ENCODE results near the gene KLC3. TPM values are rescaled to one million over a fixed set of nuclear protein-coding genes. Genes with fewer than 3 reads are reported as not detected.

KLC3 gene
- polyA plus RNA-seq (2012; rRNA removed), result 0.75 and 1.2 TPM in 2 replicates
- polyA plus RNA-seq (2012; cell fraction: cytosol; rRNA removed), result 0.28 and 0.79 TPM in 2 replicates
- polyA plus RNA-seq (2012; cell fraction: nucleus; rRNA removed), result 0.93 and 1.3 TPM in 2 replicates

DNA sequence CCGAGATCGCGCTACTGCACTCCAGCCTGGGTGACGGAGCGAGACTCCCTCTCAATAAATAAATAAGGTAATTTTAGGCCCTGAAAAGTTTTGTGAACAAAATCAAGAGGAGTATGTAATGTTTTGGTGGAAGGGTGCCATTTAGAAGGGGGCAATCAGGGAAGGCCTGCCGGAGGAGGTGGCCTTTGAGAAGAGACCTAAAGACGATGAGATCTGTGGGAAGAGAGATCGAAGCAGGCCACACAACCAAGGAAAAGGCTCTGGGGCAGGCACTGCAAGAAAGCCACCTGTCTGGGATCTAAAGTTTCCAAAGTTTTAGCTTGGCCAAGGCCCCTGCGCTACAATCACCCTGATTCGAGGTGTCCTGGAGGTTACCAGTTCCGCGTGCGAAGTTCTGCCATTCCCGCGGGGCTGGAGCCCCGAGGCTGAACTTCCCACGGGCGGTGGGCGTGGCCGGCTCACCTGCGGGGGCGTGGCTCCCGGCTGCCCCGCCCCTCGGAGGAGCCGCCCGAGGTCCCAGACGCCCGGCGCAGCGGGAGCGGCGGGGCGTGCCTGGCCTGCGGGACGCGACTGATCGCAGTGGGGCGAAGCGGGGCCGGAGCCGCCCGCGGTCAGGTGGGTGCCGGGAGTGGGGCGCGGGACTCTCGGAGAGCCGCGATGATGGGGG, at the start of gene KLC3:
Gene KLC3 (plus strand): TSS at position 519 of the 667 bp plus-strand sequence. CDS start 4,792 bp downstream, outside the sequence.
- TF ChIP-seq, protein P1, sequence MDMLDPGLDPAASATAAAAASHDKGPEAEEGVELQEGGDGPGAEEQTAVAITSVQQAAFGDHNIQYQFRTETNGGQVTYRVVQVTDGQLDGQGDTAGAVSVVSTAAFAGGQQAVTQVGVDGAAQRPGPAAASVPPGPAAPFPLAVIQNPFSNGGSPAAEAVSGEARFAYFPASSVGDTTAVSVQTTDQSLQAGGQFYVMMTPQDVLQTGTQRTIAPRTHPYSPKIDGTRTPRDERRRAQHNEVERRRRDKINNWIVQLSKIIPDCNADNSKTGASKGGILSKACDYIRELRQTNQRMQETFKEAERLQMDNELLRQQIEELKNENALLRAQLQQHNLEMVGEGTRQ (IDR thresholded peaks at IDR 0.05; ENCODE audit: borderline replicate concordance, low read depth, low read length), result no peak
- no peak for TF ChIP-seq GATA2 (CRISPR knock-in tag; IDR thresholded peaks at IDR 0.05)
- TF ChIP-seq TCF12 (IDR thresholded peaks at IDR 0.05), result no peak
- no peak for TF ChIP-seq RCOR1 (IDR thresholded peaks at IDR 0.05; ENCODE audit: low read length)
- TF ChIP-seq PBX3 (IDR thresholded peaks at IDR 0.05), result no peak
- no peak for TF ChIP-seq IRF3 (IDR thresholded peaks at IDR 0.05; ENCODE audit: low read depth, low read length)
- no peak for TF ChIP-seq EZH2phosphoT487 (IDR thresholded peaks at IDR 0.05; ENCODE audit: borderline replicate concordance, low read depth)
- TF ChIP-seq, protein P2, sequence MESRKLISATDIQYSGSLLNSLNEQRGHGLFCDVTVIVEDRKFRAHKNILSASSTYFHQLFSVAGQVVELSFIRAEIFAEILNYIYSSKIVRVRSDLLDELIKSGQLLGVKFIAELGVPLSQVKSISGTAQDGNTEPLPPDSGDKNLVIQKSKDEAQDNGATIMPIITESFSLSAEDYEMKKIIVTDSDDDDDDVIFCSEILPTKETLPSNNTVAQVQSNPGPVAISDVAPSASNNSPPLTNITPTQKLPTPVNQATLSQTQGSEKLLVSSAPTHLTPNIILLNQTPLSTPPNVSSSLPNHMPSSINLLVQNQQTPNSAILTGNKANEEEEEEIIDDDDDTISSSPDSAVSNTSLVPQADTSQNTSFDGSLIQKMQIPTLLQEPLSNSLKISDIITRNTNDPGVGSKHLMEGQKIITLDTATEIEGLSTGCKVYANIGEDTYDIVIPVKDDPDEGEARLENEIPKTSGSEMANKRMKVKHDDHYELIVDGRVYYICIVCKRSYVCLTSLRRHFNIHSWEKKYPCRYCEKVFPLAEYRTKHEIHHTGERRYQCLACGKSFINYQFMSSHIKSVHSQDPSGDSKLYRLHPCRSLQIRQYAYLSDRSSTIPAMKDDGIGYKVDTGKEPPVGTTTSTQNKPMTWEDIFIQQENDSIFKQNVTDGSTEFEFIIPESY (IDR thresholded peaks at IDR 0.05; ENCODE audit: borderline replicate concordance, low read depth), result no peak
- TF ChIP-seq EP300 (IDR thresholded peaks at IDR 0.05; ENCODE audit: borderline replicate concordance in 1 of 2, low read depth in 1 of 2, low read length in 1 of 2), result no peak
- TF ChIP-seq JUND (IDR thresholded peaks at IDR 0.05), result no peak
- no peak for TF ChIP-seq YY1 (IDR thresholded peaks at IDR 0.05; ENCODE audit: low read depth)
- Histone ChIP-seq H3K4me3 (ENCODE audit: low read depth in 2 of 2, low read length in 1 of 2) (peak within 1 kb of the TSS; percentile 40 to 49; a peak in 3 of 4 replicates), H2AFZ (ENCODE audit: low read depth) (no peak within 1 kb of the TSS), H3K4me2 (peak within 1 kb of the TSS; percentile 52), H3K4me1 (ENCODE audit: control insufficient read depth in 1 of 2, insufficient read depth in 2 of 2, low read depth in 1 of 2, low read length in 1 of 2) (peaks cover 0 to 2% of the 10 kb centered on the region in 2 experiments; a peak in 1 of 4 replicates), H3K9me3 (no peaks in the 10 kb centered on the region), H3K27me3 (ENCODE audit: insufficient read depth) (no peaks in the 10 kb centered on the region; the same call in 1 of the 2 replicates), H3K27ac (ENCODE audit: low read depth in 2 of 2, low read length in 1 of 2) (no peak within 1 kb of the TSS), H4K20me1 (ENCODE audit: insufficient read depth) (no peaks in the 10 kb centered on the region), H3F3A (replicated peaks; ENCODE audit: insufficient read depth) (peaks cover 21% of the 10 kb centered on the region), H3K79me2 (ENCODE audit: insufficient read depth) (no peaks in the 10 kb centered on the region), H3K9ac (no peak within 1 kb of the TSS), H3K36me3 (replicated peaks in 1 of 2; ENCODE audit: control insufficient read depth in 1 of 2, insufficient read depth in 2 of 2, low read length in 1 of 2) (no peaks in the 10 kb centered on the region), H3K9me2 (no peaks in the 10 kb centered on the region)
- 18% methylated on average over 26 of the region's 50 CpGs for WGBS (ENCODE audit: low lambda C conversion rate)
- CTCF ChIA-PET, result interaction anchor here (2.5 to 3.4 kb wide), 2 partner anchors 31 to 177 kb away, joined by 13 read pairs; partner anchors contain the start of gene ERCC2
- peak; percentile 70 for DNase-seq
- POLR2A ChIA-PET, result no interaction called here

All from SK-N-SH (cell line).